GM12875 (cell line): ENCODE measurements around the gene CNIH3.

Experiments used
- H3K4me3 ChIP-seq: one replicate; pipeline ENCODE4 v1.5.1; 2011; ENCODE audit warnings: low read depth, low read length, control low read depth
- TF ChIP-seq, protein P1 (sequence below): IDR thresholded peaks from 2 replicates; pipeline ENCODE4 v1.5.1; 2011; ENCODE audit warnings: low read depth, mild to moderate bottlenecking, control low read depth, inconsistent platforms, low read length, moderate library complexity, borderline replicate concordance; ENCODE audit not compliant: insufficient read depth

Gene CNIH3

DNA sequence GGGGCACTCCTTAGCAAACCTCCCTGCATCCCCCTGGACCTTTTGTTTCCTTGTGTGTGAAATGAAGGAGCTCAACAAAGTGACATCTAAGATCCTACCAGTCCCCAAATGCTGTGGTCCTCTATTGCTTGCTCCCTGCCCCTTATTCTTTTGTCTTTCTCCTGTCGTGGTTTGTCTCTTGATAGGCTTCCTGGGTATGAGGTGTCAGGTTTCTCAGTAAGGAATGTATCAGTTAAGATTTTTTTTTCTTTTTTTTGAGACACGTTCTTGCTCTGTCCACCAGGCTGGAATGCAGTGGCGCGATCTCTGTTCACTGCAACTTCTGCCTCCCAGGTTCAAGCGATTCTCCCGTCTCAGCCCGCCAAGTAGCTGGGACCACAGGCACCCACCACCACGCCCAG is 16.8 kb downstream of the CNIH3 start:
- TF ChIP-seq, protein P1, sequence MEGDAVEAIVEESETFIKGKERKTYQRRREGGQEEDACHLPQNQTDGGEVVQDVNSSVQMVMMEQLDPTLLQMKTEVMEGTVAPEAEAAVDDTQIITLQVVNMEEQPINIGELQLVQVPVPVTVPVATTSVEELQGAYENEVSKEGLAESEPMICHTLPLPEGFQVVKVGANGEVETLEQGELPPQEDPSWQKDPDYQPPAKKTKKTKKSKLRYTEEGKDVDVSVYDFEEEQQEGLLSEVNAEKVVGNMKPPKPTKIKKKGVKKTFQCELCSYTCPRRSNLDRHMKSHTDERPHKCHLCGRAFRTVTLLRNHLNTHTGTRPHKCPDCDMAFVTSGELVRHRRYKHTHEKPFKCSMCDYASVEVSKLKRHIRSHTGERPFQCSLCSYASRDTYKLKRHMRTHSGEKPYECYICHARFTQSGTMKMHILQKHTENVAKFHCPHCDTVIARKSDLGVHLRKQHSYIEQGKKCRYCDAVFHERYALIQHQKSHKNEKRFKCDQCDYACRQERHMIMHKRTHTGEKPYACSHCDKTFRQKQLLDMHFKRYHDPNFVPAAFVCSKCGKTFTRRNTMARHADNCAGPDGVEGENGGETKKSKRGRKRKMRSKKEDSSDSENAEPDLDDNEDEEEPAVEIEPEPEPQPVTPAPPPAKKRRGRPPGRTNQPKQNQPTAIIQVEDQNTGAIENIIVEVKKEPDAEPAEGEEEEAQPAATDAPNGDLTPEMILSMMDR: no peak
- no peak overlapping the region for H3K4me3 ChIP-seq

DNA sequence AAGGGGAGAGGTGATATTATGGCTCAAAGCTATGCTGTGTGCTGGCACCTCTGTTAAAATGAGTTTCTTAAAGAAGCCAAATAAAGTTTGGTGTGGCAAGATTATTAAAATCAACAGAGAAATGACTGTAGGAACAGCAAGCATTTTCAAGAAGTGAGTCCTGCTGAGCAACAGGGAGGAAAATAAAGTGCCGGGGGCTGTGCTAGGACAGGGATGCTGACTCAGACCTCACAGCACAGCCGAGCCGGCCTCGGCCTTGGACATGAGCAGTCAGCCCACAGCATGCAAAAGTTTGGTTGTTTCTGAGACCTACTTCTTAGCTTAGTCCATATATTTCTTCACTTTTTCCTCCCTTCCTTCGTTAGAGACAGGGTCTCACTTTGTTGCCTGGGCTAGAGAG is 19.2 kb downstream of the CNIH3 start:
- TF ChIP-seq, protein P1: no peak
- H3K4me3 ChIP-seq: no peak overlapping the region

DNA sequence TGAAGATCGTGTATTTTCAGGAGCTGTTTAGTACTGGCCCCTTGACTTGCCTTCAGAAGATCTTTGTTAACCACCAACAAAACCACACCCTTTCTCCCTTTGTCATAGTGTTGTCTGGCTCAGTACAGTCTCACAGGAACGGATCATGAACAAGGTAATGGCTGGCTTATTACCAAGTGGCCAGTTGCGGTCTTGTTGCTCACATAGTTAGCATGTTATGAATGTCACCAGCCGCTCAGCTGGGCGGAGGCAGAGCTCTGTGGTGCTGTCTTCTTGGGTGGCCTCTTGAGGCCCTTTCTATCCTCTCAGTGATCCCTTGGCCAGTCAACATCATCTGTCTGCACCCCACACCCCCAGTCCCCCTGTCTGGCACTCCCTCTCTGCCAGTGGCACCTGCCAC is 21.4 kb downstream of the CNIH3 start:
- TF ChIP-seq, protein P1: no peak
- H3K4me3 ChIP-seq: no peak overlapping the region

DNA sequence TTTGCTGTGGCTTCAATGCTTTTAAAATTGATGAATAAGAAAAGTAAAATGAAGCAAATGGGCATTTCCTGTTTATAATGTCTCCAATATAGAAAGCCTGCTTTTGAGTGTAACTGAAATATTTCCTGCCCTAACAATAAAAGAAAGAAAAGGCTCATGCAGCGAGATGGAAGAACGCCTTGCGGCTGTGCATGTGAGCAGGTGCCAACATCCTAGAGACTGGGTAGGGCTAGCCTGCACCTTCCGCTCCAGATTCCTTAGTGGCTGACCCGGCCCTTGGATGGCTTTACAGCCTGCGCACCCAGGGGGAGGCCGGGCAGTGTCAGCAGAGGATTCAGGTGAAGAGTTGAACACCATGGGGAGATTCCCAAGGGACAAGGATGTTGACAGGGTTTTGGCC is 21.8 kb downstream of the CNIH3 start:
- TF ChIP-seq, protein P1: no peak
- H3K4me3 ChIP-seq: no peak overlapping the region

DNA sequence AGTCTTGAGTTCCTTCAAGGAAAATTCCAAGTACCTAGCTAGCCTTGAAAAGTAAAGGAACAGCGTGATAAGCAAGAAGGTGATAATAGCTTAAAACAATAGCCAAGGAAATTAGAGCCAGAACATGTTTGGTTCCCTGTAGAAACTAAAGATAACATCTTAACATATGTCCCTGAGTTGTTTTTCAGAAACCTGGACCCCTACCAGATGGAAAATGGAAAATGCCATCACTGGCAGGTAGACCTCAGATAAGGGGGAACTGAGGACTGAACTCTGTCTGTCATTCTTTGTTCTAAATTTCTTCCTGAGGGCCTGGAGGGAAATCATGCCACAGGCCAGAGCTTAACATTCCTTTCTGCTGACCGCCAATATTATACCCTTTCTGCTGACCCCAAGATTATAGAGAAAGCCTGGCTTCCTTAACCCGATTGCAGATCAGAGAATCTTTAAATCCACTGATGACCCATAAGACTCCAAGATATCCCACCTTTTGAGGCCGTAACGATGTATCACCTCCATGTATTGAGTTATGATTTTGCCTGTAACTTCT is 23.4 kb downstream of the CNIH3 start:
- TF ChIP-seq, protein P1: no peak
- H3K4me3 ChIP-seq: no peak overlapping the region

DNA sequence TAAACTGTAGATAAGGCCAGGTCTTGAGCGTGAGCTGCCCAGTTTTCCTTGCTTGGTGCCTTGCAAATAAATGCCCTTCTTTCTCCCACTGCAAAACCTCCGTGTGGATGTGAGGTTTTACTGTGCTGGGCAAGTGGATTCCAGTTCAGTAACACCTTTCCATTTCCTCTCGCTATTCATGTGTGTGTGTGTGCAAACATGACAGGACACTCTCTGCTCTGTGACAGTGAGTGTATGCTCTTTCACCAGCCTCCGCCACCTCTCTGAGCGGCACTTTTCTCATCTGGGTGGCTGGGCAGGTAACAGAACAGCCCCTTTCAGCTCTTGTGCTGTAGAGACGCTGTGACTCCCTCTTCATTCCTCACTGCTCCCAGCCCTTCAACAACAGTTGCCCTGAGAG is 23.9 kb downstream of the CNIH3 start:
- H3K4me3 ChIP-seq: no peak overlapping the region
- TF ChIP-seq, protein P1: no peak

DNA sequence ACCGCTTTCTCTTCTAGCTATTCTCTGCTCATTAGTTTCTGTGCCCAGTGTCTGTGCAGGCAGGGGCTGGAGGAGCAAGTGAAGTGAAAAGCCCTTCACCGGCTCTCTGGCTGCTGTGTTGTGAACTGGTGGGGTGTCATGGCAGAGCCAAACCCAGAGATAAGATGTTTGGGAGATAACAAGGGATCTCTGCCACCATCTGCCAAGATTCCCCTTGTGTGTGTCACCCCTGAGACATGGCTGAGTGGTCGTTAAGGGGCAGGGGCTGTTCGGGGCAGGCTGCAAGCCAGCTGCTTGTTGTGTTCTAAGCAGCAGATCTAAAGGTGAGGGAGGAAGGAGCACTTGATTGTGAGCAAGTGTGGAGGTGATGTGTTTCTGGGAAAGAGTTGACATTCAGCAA is 24.5 kb downstream of the CNIH3 start:
- H3K4me3 ChIP-seq: no peak overlapping the region
- TF ChIP-seq, protein P1: no peak
